Measurements from ENCODE around the gene S100A12.

Gene S100A12

GRCh38 chr1:153404768-153405167 is 29.3 kb upstream of the S100A12 start:
- H3K79me2 ChIP-seq (ENCODE audit: low read length) = no peaks in the 10 kb centered on the region
- no peaks in the 10 kb centered on the region for H3K27me3 ChIP-seq (replicated peaks; ENCODE audit: insufficient read depth, low read length)
- H3K9me2 ChIP-seq (replicated peaks; ENCODE audit: insufficient read depth, low read length) = no peaks in the 10 kb centered on the region
- no peak overlapping the region for H3K9ac ChIP-seq (ENCODE audit: low read length)
- no peaks in the 10 kb centered on the region for H4K20me1 ChIP-seq (ENCODE audit: insufficient read depth, low read length)
- no peaks in the 10 kb centered on the region for H3K9me3 ChIP-seq (replicated peaks; ENCODE audit: insufficient read depth, low read length)
- peak; percentile 49 for DNase-seq
- H2AFZ ChIP-seq (ENCODE audit: low read length) = no peak overlapping the region
- no peak overlapping the region for H3K4me2 ChIP-seq (ENCODE audit: low read depth, low read length)
- no peaks in the 10 kb centered on the region for H3K36me3 ChIP-seq (replicated peaks; ENCODE audit: insufficient read depth, low read length)
- H3K4me1 ChIP-seq (ENCODE audit: low read length) = no peaks in the 10 kb centered on the region
- H3K27ac ChIP-seq (ENCODE audit: low read length) = no peak overlapping the region
- TF ChIP-seq EZH2 (optimal IDR thresholded peaks at IDR 0.05; ENCODE audit: low read depth, low read length) = no peak
- peak; percentile 67 for TF ChIP-seq CTCF (IDR thresholded peaks at IDR 0.05; ENCODE audit: low read length)
- H3K4me3 ChIP-seq (ENCODE audit: low read length) = no peak overlapping the region
- no peaks in the 10 kb centered on the region for H3F3A ChIP-seq (ENCODE audit: insufficient read depth, low read length)

GRCh38 chr1:153404086-153404635 is 28.7 kb upstream of the S100A12 start:
- Histone ChIP-seq H4K20me1 (ENCODE audit: insufficient read depth, low read length) (no peaks in the 10 kb centered on the region), H3K36me3 (replicated peaks; ENCODE audit: insufficient read depth, low read length) (no peaks in the 10 kb centered on the region), H3K4me1 (ENCODE audit: low read length) (no peaks in the 10 kb centered on the region), H3K27me3 (replicated peaks; ENCODE audit: insufficient read depth, low read length) (no peaks in the 10 kb centered on the region), H3F3A (ENCODE audit: insufficient read depth, low read length) (no peaks in the 10 kb centered on the region), H3K9me3 (replicated peaks; ENCODE audit: insufficient read depth, low read length) (no peaks in the 10 kb centered on the region), H3K79me2 (ENCODE audit: low read length) (no peaks in the 10 kb centered on the region), H3K27ac (ENCODE audit: low read length) (no peak overlapping the region), H3K4me2 (ENCODE audit: low read depth, low read length) (no peak overlapping the region), H3K9ac (ENCODE audit: low read length) (no peak overlapping the region), H3K9me2 (replicated peaks; ENCODE audit: insufficient read depth, low read length) (no peaks in the 10 kb centered on the region), H2AFZ (ENCODE audit: low read length) (no peak overlapping the region), H3K4me3 (ENCODE audit: low read length) (no peak overlapping the region)
- TF ChIP-seq EZH2 (optimal IDR thresholded peaks at IDR 0.05; ENCODE audit: low read depth, low read length) = no peak
- TF ChIP-seq CTCF (IDR thresholded peaks at IDR 0.05; ENCODE audit: low read length) = no peak
- TF ChIP-seq EZH2phosphoT487 (IDR thresholded peaks at IDR 0.05; ENCODE audit: low read length) = no peak
- DNase-seq = no peak

GRCh38 chr1:153403421-153404085 is 28.1 kb upstream of the S100A12 start:
- Histone ChIP-seq H3F3A (ENCODE audit: insufficient read depth, low read length) (no peaks in the 10 kb centered on the region), H4K20me1 (ENCODE audit: insufficient read depth, low read length) (no peaks in the 10 kb centered on the region), H2AFZ (ENCODE audit: low read length) (no peak overlapping the region), H3K4me2 (ENCODE audit: low read depth, low read length) (no peak overlapping the region), H3K36me3 (replicated peaks; ENCODE audit: insufficient read depth, low read length) (no peaks in the 10 kb centered on the region), H3K79me2 (ENCODE audit: low read length) (no peaks in the 10 kb centered on the region), H3K9ac (ENCODE audit: low read length) (no peak overlapping the region), H3K4me3 (ENCODE audit: low read length) (no peak overlapping the region), H3K27ac (ENCODE audit: low read length) (no peak overlapping the region), H3K4me1 (ENCODE audit: low read length) (no peaks in the 10 kb centered on the region), H3K27me3 (replicated peaks; ENCODE audit: insufficient read depth, low read length) (no peaks in the 10 kb centered on the region), H3K9me2 (replicated peaks; ENCODE audit: insufficient read depth, low read length) (no peaks in the 10 kb centered on the region), H3K9me3 (replicated peaks; ENCODE audit: insufficient read depth, low read length) (no peaks in the 10 kb centered on the region)
- TF ChIP-seq EZH2 (optimal IDR thresholded peaks at IDR 0.05; ENCODE audit: low read depth, low read length) (no peak), CTCF (IDR thresholded peaks at IDR 0.05; ENCODE audit: low read length) (no peak), EZH2phosphoT487 (IDR thresholded peaks at IDR 0.05; ENCODE audit: low read length) (no peak)
- DNase-seq = no peak
